GM10248 (cell line): ENCODE measurements around the gene METTL25B.

Experiments
- CTCF ChIA-PET: fragments of 300-600 bp; sonication (Branson Sonifier 250); formaldehyde crosslinking; extraction: SDS; loops from one replicate; lab custom pipeline; 2021; ENCODE audit warnings: antibody characterized with exemption; lab: Yijun Ruan, JAX
- POLR2A ChIA-PET: fragments of 350-650 bp; sonication (Branson Sonifier 250); formaldehyde crosslinking; extraction: SDS; loops from one replicate; lab custom pipeline; 2020; ENCODE audit warnings: antibody characterized with exemption; lab: Yijun Ruan, JAX
- DNase-seq: peaks from one replicate; pipeline ENCODE4 v3.0.0; 2012; ENCODE audit errors: extremely low spot score
- CTCF ChIP-seq: IDR thresholded peaks from 2 replicates; pipeline ENCODE4 v1.5.1; 2012; ENCODE audit warnings: mild to moderate bottlenecking, low read depth; ENCODE audit errors: extremely low read depth, missing control alignments, control extremely low read depth

The METTL25B gene

GRCh38 chr1:156704930-156705320 lies 23.3 kb upstream of the METTL25B start:
- CTCF ChIA-PET: interaction anchor here (1.0 to 27.7 kb wide), 11 partner anchors 11 to 144 kb away, joined by 4 to 597 read pairs (median 36); partner anchors contain the start of genes HAPLN2, ISG20L2, METTL25B and NES
- no peak for TF ChIP-seq CTCF
- POLR2A ChIA-PET: no interaction called here
- DNase-seq: no peak

- no peak for TF ChIP-seq CTCF
- ChIA-PET POLR2A (interaction anchor here (0.6 kb wide), 1 partner anchor 42 kb away, joined by 7 read pairs; no protein-coding TSS in a partner anchor), CTCF (interaction anchor here (0.8 to 27.7 kb wide), 22 partner anchors 8 to 185 kb away, joined by 3 to 597 read pairs (median 5); partner anchors contain the start of genes HAPLN2, INSRR, ISG20L2 and METTL25B)
- no peak for DNase-seq
Measured at GRCh38 chr1:156705321-156705917, 22.9 kb upstream of the METTL25B start, which contains the start of gene CRABP2. CRABP2 (minus strand) TSS chr1:156705583; CDS start chr1:156705446, 137 bp downstream.

GRCh38 chr1:156705918-156706656 lies 22.2 kb upstream of the METTL25B start:
- peak; percentile 88 for DNase-seq
- POLR2A ChIA-PET: interaction anchor here (0.6 kb wide), 1 partner anchor 43 kb away, joined by 7 read pairs; no protein-coding TSS in a partner anchor
- peak; percentile 67 for TF ChIP-seq CTCF
- CTCF ChIA-PET: interaction anchor here (0.7 to 27.7 kb wide), 29 partner anchors 9 to 185 kb away, joined by 3 to 597 read pairs (median 4); partner anchors contain the start of genes HAPLN2, INSRR, ISG20L2 and METTL25B

- CTCF ChIA-PET: interaction anchor here (0.7 to 27.7 kb wide), 25 partner anchors 9 to 184 kb away, joined by 3 to 597 read pairs (median 5); partner anchors contain the start of genes HAPLN2, INSRR, ISG20L2 and METTL25B
- DNase-seq: no peak
- POLR2A ChIA-PET: interaction anchor here (0.7 kb wide), 1 partner anchor 16 kb away, joined by 3 read pairs; no protein-coding TSS in a partner anchor
- TF ChIP-seq CTCF: no peak
Measured at GRCh38 chr1:156706657-156707416, 21.4 kb upstream of the METTL25B start.

- no peak for DNase-seq
- no peak for TF ChIP-seq CTCF
- ChIA-PET POLR2A (interaction anchor here (0.7 kb wide), 1 partner anchor 15 kb away, joined by 3 read pairs; no protein-coding TSS in a partner anchor), CTCF (interaction anchor here (1.5 to 27.7 kb wide), 12 partner anchors 9 to 183 kb away, joined by 4 to 597 read pairs (median 26); partner anchors contain the start of genes INSRR, ISG20L2, METTL25B and NES)
Measured at GRCh38 chr1:156707417-156708217, 20.7 kb upstream of the METTL25B start.
